ENCODE results near the gene FAM162A.
"Not testable (repeated sequence)": the region's sequence is repeated elsewhere in the genome, so short reads cannot be mapped to it uniquely, and the experiment has no call there.

FAM162A gene, protein sequence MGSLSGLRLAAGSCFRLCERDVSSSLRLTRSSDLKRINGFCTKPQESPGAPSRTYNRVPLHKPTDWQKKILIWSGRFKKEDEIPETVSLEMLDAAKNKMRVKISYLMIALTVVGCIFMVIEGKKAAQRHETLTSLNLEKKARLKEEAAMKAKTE

DNA sequence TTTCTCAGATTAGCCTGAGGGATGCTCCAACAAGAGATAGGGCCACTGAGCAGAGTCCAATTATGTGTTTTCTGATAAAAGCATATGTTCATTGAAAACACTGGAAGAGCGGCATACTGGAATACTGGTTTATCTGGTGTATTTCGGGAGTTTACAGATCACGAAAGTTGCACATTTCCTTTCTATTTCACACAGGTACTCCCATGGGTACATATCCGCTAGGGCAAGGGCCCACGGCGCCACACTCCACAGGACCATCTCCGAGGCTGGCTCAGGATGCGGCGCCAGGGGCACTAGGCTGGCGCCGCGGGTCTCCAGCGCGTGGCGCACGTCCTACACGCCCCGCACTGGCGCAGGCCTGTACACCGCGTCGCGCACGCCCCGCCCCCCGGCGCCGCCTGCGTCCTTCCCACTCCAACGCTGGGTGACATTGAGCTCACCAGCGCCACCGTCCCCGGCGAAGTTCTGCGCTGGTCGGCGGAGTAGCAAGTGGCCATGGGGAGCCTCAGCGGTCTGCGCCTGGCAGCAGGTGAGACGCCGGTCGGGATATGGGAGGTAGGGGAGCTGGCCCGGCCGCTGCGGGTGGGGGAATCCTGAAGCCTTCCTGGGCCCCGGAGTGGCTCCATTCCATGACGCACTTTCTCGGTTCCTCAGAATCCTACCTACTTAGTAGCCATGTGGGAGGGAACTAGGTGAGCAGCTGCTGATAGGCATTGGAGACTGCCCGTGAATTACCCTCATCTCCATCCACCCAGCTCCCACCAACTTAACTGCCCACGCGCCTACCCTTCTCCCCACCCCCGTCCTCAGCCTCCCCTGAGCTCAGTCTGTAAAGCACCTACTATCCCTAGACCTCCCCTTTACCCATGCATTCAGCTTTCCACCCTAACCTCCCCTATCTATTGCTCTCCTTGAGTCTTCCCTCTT, at the start of gene FAM162A:
TSS of gene FAM162A (plus strand) at position 412 of the 927 bp plus-strand sequence. CDS start at position 496, 84 bp downstream.
- DNase-seq (ENCODE audit: low read depth), result peak; percentile 92

DNA sequence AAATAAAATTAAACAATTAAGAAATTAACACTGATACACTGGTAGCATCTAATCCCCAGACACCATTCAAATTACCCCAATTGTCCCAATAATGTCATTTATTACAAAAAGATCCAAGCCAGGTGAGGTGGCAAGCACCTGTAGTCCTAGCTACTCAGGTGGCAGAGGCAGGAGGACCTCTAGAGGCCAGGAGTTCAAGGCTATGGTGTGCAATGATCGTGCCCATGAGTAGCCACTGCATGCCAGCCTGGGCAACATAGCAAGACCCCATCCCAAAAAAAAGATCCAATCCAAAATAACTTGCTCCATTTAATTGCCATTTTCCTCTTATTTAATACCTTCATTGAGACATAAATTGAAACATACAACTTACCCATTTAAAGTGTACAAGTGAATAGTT, 41.2 kb upstream of the FAM162A start:
- DNase-seq (ENCODE audit: low read depth), result no peak

DNA sequence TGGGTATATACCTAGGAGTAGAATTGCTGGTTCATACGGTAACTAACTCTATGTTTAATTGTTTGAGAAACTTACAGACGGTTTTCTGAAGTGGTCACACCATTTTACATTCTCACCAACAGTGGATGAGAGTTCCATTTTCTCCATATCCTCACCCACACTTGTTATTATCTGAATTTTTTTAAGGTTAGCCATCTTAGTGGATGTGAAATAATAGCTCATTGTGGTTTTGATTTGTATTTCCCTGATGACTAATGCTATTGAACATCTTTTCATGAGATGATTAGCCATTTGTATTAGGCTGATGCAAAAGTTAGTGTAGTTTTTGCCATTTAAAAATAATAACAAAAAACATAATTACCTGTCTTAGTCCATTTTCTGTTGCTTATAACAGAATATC, 40.3 kb upstream of the FAM162A start:
- DNase-seq (ENCODE audit: low read depth), result no peak

DNA sequence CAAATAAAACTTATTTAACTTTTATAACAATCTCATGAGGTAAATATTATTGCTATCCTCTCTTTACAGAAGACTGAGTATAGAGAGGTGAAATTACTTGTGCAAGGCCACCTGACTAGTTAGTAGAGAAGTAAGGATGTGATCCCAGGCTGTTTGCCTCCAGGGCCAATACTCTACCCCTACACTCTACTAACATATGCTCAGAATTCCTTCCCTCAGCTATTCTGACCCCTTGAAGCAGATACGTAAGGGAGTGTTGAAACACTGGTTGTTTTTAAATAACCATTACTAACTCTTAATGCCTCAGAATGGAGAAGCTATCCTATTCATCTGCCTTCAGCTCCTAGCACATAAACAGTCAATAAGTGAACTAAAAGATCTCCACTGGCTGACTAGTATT, 34.8 kb upstream of the FAM162A start:
- DNase-seq (ENCODE audit: low read depth), result no peak

DNA sequence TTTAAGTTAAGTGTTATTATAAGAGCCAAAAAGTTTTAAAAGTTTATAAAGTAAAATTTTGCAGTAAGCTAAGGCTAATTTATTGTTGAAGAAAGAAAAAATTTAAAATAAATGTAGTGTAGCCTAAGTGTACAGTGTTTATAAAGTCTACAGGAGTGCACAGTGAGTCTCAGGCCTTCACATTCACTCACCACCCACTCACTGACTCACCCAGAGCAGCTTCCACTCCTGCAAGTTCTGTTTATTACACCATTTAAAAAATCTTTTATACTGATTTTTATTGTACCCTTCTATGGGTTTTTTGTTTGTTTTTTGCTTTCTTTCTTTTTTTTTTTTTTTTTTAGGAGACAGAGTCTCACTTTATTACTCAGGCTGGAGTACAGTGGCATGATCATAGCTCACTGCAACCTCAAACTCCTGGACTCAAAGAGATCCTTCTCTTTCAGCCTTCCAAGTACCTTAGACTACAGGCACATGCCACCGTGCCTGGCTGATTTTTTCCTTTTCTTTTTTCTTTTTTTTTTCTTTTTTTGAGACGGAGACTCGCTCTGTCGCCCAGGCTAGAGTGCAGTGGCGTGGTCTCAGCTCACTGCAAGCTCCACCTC, 33.1 kb upstream of the FAM162A start:
- no peak for DNase-seq (ENCODE audit: low read depth)

DNA sequence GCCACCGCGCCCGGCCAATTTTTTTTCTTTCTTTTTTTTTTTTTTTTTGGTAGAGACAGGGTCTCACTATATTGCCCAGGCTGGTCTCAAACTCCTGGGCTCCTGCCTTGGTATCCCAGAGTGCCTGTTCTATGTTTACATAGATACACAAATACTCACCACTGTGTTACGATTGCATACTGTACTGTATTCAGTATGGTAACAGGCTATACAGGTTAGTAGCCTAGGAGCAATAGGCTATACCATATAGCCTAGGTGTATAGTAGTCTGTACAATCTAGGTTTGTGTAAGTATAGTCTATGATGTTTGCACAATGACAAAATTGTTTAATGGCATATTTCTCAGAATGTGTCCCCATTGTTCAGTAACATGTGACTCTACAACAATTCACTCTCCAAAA, 32.4 kb upstream of the FAM162A start:
- DNase-seq (ENCODE audit: low read depth), result no peak

DNA sequence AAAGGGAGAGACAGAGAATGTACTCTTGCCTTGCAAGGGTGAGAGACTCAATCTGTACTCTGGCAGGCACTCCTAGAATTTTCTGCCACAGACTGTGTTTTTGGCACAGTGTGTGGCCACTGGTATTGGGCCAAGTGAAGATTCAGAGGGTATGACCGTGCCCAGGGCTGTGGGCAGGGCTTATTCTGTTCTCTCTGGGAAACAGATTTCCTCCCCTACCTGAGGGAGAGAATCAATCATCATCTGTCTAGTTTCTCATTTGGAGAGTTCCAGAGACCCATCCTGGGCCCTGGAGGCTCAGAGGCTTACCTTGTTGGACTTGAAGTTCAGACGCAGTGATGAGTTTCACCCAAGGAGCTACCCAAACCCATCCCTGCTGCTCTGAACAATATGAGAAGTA, 30.8 kb upstream of the FAM162A start:
- DNase-seq (ENCODE audit: low read depth), result no peak

DNA sequence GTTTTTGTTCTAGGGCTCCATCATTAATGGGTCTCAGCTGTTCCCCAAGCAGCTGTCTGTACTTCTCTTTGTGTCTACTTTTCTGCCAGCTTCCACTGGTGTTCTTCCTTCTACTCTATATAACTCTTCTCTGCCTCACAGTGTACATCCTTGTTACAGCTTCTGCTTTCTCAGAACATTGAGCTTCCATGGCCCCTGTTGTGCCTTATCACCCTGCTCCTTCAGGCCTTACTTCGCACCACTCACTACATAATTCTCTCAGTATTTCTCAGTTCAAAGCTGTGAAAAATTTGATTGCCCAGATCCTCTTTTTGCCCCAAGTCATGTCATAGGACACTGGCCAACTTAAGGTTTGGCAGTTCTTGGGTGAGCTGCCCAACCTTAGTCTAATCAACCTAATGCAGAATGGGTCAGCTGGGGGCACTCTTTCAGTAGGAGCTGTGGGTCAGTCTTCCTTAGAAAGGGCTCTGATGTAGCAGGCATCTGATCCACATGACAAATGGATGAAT, 30.0 kb upstream of the FAM162A start:
- DNase-seq (ENCODE audit: low read depth), result no peak

DNA sequence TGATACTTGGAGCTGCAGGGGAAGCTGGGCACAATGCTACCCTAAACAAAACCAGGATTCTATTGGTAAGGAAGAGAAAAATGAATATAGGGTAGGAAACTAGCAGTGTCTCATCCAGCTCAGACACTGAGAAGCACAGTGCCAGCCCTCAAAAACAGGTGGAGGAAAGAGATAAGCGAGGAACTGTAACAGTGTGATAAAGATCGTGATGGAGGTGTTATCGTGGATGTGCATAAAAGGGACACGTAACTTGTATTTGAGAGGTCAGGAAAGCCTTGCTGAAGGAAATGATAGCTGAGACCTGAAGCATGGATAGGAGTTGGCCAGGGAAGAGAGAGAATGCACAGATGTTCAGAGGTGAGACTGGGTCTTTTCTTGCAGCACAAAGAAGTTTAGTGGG, 28.4 kb upstream of the FAM162A start:
- no peak for DNase-seq (ENCODE audit: low read depth)

DNA sequence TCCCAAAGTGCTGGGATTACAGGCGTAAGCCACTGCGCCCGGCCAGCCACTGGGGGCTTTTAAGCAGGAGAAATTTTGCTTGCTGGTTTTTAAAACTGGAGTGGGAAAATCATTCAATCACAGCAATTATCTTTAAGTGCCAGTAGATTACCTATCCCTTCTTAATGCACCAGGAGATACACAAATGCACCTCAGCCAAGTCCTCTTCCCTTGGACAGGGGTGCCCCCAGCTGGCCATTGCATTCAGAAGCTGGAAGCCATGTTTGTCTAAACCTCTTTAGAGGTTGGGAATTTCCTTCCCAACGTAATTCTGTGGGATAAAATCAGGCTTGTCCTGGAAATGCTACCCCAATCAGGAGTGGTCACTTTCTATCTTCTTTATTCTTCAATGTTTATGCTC, 27.6 kb upstream of the FAM162A start:
- no peak for DNase-seq (ENCODE audit: low read depth)

DNA sequence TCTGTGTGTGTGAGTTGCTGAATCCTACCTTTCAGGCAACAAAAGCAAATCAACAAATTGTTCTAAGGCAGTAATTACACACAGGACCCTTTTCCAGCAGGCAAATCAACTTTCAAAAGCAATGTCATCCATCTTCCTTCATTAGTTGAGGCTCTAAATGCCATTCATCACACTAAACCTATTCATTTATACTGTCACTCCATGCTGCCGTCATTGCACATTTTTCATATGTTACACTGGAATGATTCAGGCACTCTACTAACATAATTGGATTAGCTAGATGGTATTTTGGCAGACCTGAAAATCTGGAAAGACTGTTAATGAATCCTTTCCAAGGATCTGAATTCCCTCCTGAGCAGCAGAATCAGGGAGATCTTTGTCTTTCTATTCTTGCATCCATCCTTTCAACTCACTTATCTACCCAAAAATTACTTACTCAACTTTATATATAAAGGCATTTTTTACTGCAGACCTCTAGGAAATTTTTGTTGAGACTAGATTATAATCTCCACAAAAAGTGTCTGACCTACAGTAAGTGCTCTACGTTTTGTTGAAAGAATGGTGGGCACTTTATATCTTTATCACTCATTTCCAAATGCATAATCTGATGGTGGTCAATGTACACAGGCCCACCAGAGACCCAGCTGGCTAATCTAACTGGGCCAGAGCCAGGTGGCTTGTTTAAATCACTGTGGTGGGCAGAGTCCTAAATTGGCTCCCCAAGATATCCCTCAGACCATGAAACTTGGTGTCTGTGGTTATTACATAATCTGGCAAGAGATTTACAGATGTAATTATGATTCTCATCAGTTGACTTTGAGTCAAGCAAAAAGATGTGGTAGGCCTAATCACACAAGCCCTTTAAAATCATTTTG, 25.9 kb upstream of the FAM162A start:
- no peak for DNase-seq (ENCODE audit: low read depth)

DNA sequence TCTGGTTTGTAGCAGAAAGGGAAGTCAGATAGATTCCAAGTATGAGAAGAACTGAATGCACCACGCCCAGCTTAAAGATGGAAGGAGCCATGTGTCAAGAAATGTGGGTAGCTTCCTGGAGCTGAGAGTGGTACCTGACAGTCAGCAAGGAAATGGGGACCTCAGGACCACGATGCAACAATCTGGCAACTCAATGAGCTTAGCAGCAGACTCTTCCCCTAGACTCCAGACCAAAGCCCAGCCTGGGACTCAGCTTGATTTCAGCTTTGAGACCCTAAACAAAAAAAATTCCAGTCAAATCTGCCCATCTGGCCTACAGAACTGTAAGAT, 25.3 kb upstream of the FAM162A start:
- DNase-seq (ENCODE audit: low read depth), result no peak

DNA sequence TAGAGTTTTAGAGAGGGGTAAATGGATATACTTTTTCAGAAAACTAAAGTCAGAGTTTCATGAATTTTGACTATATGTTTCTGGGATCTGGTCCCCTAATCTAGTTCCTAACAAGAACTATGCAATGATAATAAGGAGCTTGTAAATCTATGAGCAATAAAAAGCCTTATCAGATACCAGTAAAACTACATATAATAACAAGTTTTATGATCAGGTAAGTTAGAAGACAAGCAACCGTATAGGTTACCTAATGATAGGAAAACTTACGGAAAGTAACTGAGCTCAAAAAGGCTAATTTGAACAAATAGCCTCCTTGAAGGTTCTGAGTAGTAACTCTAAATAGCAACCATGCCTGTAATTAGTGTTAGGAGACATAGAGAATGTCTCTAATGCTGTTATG, 22.0 kb upstream of the FAM162A start:
- DNase-seq (ENCODE audit: low read depth), result no peak

DNA sequence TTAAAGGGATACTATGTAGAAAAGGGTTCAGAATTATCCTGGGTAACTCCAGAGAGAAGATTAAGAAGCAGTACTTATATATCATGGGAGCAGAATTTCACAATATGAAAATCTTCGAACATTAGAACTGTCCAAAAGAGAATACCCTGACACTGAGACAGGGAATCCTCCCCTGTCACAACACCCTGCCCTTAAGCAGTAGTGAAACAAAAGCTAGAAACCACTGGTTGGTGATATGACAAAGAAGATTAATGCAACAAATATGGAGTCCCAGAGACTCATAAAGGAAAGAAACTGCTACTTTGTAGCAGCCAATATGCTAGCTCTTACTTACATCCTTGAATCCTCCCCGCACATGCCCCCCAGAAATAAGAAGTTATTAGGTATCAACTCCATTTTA, 19.5 kb upstream of the FAM162A start:
- no peak for DNase-seq (ENCODE audit: low read depth)

DNA sequence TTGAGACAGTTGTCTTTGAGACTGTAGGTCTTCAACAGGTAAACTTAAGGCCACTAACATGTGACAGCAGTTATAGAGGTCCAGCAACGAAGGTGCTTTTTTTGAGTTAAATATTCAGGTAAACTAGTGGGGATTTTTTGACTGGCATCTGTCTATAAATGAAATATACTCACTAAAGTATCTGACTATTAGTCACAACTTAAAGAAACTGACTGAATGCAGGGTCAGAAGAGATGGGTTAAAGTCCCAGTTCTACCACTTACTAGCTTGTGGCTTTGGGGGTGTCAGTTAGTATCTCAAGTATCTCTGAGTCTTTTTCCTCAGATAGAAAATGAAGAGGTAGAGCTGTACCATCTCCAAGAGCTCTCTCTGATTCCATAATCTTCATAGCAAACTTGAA, 18.9 kb upstream of the FAM162A start:
- DNase-seq (ENCODE audit: low read depth), result no peak

DNA sequence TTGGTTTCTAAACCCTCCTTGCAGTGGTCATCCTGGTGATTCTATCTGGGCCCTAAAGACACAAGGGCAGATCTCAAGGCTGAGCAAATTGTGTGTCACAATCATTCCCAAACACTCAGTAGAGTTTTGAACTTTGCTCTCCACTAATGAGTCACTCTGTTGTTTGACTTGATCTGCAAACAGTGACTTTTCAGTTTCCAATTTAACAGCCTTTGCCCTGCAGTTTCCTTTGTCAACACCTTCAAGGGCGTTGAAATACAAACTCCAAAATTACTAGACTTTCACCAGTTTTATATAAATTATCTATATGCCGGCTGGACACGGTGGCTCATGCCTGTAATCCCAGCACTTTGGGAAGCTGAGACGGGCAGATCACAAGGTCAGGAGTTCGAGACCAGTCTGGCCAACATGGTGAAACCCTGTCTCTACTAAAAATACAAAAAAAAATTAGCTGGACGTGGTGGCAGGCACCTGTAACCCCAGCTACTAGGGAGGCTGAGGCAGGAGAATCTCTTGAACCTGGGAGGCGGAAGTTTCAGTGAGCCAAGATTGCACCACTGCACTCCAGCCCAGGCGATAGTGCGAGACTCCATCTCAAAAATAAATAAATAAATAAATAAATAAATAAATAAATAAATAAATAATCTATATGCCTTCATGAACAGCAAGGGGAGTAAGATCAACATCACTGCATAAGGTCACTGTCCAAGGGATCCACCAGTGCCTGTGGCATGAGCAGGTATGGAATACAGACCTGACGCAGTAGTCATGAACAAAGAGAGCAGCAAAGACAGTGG, 18.2 kb upstream of the FAM162A start:
- DNase-seq (ENCODE audit: low read depth), result not testable (repeated sequence)

DNA sequence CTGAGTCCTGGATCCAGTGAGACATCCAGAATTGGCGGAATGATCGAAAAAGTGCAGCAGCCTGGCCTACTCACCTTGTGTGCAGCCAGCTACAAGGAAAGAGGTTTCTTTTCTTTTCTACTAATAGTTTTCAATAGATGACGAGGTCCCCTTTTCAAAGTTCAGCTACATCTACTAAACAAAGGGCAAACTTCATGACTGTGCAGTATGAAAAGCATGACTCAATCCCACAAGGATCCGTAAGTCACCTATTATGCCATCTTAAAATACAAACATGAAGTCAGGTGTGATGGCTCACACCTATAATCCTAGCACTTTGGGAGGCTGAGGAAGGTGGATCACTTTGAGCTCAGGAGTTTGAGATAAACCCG, 17.6 kb upstream of the FAM162A start:
- DNase-seq (ENCODE audit: low read depth), result no peak

DNA sequence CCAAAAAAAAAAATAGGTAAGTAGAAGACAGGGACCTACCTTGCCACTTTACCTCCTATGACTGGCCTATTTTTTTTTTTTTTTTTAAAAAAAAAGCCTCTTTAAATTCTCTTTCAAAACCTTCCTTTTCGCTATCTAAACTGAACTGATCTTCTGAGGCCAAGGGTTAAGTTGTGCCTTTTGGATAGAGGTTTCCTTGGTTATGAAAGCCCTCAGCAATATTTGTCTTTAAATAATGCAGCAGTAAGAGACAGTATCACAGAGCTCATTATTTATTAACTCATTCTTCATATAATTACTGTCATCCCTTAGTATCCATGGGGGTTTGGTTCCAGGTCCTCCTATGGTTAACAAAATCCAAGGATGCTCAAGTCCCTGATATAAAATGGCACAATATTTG, 9.9 kb upstream of the FAM162A start:
- DNase-seq (ENCODE audit: low read depth), result no peak

DNA sequence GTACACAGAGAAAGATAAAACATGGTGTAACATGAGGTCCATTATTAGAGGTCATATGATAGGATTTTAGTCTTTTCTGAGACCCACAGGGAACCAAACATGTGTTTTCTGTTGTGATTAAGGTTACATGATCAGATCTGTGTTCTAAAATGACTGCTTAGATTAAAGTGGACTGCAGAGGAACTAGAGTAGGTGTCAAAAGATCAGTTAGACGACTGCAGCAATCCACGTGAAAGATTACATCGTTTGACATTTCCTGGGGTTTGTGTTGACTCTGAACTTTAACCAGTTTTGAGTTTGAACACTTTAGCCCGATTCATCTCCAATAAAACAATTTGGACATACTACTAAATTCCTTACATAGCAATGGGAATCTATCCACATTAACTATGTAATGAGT, 6.0 kb upstream of the FAM162A start:
- no peak for DNase-seq (ENCODE audit: low read depth)

DNA sequence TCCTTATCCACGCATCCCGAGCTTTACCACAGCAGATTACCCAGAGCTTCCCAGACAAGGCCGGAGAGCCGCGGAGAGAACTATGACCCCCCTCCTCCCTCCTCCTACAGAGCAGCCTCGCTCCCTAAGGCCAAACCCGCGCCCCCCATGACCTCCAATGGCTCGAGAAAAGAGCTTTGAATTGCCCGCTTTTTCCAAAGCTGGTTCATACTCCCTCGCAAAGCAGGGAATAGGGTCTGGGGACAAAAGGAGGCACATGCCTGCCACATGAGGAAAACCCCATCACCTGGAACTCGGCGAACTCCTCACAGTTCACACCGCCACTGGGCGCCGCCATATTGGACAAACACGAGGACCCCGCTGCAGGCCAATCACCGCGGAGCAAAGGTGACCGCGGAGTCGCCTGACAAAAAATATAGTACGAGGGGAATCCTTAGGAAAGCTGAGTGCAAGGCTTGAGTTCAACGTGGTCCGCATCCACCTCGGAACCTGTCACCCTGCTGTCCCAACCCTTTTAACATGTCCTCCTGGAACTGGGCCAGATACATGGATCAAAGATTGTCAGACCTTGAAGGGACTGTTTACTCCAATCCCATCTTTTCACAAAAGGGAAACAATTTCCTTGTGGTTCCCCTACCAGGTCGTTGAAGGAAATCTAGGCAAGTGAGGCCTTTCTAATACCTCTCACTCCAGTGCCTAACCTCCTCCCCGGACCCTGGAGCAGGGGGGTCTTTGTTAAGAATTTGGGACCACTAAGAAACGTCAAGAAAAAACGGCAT, 905 bp upstream of the FAM162A start, which contains the start of gene MIX23:
TSS of gene MIX23 (minus strand) at position 344 of the 779 bp plus-strand sequence. CDS start at position 337, 7 bp downstream.
- peak; percentile 70 for DNase-seq (ENCODE audit: low read depth)

DNA sequence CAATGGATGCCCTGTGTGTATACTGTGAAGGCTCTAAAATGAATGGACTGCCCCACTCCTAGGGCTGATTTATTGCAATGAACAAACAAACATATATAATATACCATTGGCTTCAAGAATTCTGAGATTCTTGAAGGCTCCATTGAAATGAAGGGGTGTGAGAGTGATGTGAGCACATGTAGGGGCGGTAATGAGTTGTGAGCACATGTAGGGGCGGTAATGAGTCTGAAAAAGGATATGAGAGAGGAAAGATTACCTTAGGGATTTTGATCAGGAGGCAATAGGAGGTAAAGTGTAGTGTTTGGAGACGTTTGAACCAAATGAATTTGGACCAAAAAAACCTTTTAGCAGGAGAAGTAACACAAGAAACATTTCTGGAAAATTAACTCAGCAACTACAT, 3.7 kb downstream of the FAM162A start:
- no peak for DNase-seq (ENCODE audit: low read depth)
